Ammon's horn (tissue), 1 donor: ENCODE data around the gene ATP6V1G3.
"Not testable (repeated sequence)": the region's sequence is repeated elsewhere in the genome, so short reads cannot be mapped to it uniquely, and the experiment has no call there.

Experiments used
- DNase-seq: peaks from one replicate; pipeline ENCODE4 v3.0.0-alpha.2; 2016; ENCODE audit warnings: low spot score

ATP6V1G3 gene

GRCh38 chr1:198540580-198540979 lies at the start of gene ATP6V1G3:
ATP6V1G3 (minus strand) TSS chr1:198540680; CDS start chr1:198540650, 30 bp downstream.
- DNase-seq: no peak

DNA sequence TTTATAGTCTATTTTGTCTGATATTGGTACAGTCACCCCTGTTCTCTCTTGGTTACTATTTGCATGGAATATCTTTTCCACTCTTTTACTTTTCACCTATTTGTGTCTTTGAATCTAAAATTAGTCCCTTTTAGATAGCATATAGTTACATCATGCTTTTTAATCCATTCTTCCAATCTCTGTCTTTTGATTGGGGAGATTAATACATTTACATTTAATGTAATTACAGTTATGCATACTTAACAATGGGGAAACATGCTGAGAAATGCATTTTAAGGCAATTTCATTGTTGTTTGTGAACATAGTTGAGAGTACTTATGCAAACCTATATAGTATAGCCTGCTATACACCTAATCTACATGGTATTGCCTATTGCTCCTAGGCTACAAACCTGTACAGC lies 48.4 kb upstream of the ATP6V1G3 start:
- no peak for DNase-seq

DNA sequence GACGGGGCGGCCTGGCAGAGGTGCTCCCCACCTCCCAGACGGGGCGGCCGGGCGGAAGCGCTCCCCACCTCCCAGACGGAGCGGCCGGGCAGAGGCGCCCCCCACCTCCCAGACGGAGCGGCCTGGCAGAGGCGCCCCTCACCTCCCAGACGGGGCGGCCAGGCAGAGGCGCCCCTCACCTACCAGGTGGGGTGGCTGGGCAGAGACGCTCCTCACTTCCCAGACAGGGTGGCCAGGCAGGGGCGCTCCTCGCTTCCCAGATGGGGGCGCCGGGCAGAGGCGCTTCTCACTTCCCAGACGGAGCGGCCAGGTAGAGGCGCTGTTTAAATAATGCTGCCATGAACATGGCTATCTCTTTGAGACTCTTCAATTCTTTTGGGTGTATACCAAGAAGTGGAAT lies 43.7 kb upstream of the ATP6V1G3 start:
- DNase-seq: no peak

- not testable (repeated sequence) for DNase-seq
Observed at GRCh38 chr1:198583209-198583802, 42.8 kb upstream of the ATP6V1G3 start.

GRCh38 chr1:198577444-198577843 lies 37.0 kb upstream of the ATP6V1G3 start:
- DNase-seq: no peak

GRCh38 chr1:198575798-198576641 lies 35.5 kb upstream of the ATP6V1G3 start:
- DNase-seq: no peak

- no peak for DNase-seq
Observed at GRCh38 chr1:198575292-198575691, 34.8 kb upstream of the ATP6V1G3 start.

- no peak for DNase-seq
Observed at GRCh38 chr1:198574325-198574724, 33.8 kb upstream of the ATP6V1G3 start.

DNA sequence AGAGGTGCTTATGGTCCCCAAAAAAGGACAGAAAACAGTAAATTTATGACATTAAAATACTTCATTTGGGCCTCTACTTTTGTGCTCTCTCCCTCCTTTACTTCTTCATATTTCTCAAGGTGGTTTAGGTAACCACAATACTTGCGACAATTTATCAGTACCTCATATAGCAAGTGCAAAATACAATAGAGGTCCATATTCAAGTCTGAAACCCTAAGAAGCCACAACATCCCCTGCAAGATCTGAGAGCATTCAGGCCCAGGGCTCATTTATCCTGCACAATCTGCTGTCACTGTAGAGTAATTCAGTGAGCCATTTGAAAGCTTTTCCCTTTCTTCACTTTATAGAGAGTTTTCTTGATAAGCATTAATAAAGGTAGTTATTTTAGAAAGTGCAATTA lies 24.2 kb upstream of the ATP6V1G3 start:
- DNase-seq: no peak

DNA sequence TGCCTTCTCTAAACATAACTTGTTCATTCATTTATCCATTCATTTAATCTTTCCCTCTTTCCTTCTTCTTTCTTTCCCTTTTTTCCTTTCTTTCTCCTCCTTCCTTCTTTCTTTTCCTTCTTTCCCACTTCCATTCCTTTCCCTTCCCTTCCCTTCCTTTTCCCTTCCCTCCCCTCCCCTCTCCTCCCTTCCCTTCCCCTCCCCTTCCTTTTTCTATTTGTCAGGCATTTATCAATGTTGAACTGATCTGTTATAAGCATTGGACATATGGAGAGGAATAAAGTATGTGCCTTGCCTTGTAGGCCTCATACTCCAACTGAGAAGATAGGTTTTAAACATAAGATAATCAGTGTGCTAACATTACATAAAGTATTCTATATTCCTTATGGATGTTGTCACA lies 23.7 kb upstream of the ATP6V1G3 start:
- no peak for DNase-seq

DNA sequence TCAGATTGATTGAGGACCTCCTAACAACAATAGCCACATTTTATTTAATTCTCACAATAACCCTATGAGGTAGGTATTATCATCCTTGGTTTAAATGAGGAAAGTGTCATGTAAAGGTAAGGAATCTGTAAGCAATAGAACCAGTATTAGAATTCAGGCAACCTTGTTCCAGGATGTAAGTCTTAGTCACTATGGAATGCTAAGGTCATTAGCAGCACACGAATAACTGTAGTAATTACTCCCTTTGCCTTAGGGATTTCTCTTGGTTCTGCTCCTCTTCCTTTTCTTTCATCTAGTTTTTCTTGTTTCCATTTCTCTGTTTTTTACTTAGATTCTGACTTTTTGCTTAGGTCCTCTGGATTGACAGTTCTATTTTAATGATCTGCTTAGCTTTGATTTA lies 23.1 kb upstream of the ATP6V1G3 start:
- DNase-seq: no peak

DNA sequence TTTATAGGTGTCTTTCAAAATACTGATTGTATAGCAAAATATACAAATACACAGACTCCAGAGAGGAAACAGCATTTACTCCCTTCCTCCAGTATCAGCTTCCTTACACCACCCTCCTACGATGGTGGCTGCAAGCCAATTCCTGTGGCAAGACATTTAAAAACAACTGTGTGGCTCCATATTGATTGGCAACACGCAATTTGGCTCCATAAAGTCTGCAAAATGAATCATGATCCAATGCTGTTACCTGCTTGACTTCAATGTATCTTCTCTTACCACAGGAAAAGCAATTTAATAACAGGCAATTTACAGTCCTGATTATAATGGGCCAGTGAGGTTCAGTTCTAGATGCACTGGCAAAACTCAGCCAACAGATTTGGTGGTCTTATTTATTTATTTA lies 19.7 kb upstream of the ATP6V1G3 start:
- DNase-seq: peak; percentile 13

GRCh38 chr1:198559362-198559761 lies 18.9 kb upstream of the ATP6V1G3 start:
- DNase-seq: no peak

DNA sequence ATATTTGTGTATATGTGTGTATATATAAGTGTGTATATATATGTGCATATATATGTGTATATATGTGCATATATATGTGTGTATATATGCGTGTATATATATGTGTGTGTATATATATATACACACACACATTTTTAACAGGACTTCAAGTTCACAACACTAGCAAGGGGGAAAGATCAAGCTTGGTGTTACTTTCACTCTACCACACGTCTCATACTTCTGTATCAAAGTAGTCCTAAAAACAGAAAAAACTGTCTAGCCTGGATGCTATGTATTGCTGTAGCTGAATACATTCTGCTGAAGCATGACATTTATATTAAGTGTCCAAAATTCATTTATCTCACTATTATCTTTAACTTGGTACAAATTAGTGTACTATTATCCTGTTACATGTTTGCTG lies 17.9 kb upstream of the ATP6V1G3 start:
- no peak for DNase-seq

DNA sequence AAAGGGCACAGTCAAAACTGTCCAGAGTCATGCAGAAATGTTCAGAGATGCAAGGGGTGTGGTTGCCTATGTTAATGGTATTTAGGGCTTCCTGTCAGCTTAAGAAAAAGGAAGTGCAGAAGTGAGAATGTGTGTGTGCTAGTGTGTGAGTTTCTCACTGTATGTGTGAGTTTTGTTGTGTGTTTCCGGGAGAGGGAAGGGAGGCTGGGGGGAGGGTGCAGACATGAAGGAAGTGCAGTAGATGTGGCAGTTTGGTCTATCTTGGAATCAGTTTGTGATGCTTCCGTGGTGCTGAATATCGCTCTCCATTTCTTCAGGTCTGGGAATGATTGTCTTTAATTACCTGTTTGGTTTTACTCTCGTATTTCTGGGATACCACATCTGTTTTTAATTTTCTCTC lies 16.5 kb upstream of the ATP6V1G3 start:
- peak; percentile 32 for DNase-seq

- no peak for DNase-seq
Observed at GRCh38 chr1:198552668-198553416, 12.4 kb upstream of the ATP6V1G3 start.

DNA sequence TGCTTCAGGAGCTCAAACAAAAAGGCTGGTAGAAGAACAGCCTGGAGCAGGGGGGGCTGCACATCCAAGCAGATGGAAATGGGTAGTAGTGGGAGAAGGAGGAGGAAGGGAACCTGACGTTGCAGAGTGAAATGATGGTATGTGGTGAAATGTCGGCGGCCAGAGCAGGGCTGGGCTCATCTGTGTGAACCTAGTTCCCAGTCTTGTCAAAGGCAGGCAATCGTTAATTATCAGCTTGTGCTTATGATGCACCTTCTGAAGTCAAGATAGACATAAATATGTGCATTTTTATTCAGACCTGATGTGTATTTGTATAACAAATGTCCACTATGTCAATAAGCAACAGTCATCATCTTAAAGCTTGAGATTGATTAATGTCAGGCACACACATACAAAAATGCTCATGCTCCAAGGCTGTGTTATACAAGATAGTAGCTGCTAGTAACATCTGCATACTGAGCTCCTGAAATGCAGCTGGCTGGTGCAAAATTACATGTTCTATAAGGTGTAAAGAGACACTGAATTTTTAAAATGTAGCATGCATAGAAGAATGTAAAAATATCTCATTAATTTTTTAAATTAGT lies 10.6 kb upstream of the ATP6V1G3 start:
- no peak for DNase-seq

DNA sequence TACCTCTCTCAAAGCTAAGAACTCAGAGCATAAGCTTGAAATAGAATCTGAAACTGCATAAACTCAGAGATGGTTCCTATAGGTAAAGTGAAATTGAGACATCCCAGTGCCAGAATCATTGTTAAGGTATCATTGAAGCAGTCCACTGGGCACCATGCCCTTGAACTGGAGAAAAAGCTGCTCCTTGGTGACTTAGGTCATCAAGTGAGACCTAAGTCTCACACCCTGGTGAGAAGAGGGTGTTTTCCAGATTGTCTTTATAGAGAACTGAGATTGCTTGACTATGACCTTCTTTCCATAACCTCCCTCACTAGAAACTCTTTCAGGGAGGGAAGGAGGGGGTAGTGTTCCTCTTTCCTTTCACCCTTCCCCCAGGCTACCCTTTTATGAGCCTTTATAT lies 9.4 kb upstream of the ATP6V1G3 start:
- no peak for DNase-seq

GRCh38 chr1:198548890-198549289 lies 8.4 kb upstream of the ATP6V1G3 start:
- DNase-seq: no peak

- no peak for DNase-seq
Observed at GRCh38 chr1:198545156-198545555, 4.7 kb upstream of the ATP6V1G3 start.

GRCh38 chr1:198544265-198544664 lies 3.8 kb upstream of the ATP6V1G3 start:
- no peak for DNase-seq

DNA sequence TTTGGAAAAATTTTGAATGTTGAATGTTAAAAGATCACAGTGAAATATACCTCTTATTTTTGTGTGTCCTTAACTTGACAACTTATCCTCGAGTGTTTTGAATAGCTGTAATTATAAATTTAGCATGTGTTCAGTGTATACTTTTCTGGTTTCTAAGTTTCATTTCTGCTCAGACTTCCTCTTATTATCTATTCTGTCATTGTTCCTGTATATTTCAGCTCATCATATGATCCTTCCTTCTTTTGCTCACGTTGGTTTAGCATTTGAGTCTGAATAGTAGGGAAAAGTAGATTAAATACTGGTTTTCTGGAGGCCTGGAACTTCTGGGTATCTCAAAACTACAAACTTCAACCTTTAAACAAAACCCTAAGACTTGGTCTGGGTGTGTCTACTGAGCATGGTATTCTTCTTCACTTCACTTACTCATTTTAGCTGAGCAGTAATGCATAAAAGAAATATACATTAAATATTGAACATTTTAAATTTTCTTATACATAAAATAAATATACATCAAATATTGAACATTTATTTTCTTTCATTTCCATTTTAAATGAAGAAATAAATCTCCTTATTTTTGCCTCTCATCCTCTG lies 3.3 kb upstream of the ATP6V1G3 start:
- no peak for DNase-seq
